NCI-H2171 treated with DMSO at 0.1 percent for 48 hours (cell line): ENCODE results near the gene KLHDC4.
"Not testable (repeated sequence)": the region's sequence is repeated elsewhere in the genome, so short reads cannot be mapped to it uniquely, and the experiment has no call there.

Experiments used
- DNase-seq: peaks from one replicate; lab custom pipeline; 2025; lab: John Stamatoyannopoulos, UW

Gene KLHDC4

GRCh38 chr16:87684106-87684677 lies 81.6 kb downstream of the KLHDC4 start:
- no peak for DNase-seq

DNA sequence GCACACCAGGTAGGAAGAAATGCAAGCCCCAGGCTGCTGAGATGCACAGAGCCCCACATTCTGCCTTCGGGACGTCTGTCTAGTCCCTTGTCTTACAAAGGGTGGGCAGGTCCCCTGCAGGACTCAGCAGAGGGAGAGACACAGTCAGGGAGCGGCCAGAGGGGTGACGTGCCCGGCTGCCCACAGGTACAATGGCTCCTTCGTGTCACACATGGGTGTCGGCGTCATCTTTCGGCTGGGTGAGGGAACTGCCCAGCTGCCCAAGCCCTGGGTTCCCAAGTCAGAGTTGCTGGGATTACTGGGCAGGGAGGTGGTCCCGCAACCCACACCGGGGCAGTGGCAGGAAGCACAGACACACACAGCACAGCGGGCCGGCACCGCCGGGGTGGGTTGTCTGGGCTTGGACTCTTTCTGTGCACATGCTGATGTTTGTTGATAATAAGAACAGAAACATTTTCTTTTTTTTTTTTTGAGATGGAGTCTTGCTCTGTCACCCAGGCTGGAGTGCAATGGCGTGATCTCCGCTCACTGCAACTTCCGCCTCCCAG lies 82.9 kb downstream of the KLHDC4 start:
- DNase-seq = no peak

DNA sequence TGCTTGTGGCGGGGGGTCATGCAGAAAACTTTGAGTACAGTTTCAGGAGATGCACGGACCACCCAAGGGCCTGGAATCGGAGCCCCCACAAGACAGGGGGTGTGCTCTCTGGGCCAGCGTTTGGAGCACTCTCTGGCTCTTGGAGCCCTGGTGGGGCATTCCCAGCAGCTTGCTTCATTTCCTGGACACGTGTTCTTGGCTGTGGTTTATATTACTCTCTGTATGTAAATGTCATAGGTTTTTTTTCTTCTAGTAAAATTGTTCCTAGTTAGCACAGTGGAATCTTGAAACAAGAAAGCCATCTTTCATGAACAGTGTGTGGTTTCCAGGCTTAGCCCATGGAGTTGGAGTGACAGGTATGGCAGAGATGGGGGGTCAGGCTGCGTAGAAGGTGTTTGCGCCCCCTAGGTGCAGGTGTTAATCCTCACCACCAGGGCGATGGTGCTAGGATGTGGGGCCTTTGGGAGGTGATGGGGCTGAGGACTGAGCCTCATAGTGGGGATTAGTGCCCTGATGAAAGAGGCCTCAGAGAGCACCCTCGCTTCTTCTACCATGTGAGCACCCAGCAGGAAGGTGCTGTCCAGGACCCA lies 83.7 kb downstream of the KLHDC4 start:
- DNase-seq = no peak

DNA sequence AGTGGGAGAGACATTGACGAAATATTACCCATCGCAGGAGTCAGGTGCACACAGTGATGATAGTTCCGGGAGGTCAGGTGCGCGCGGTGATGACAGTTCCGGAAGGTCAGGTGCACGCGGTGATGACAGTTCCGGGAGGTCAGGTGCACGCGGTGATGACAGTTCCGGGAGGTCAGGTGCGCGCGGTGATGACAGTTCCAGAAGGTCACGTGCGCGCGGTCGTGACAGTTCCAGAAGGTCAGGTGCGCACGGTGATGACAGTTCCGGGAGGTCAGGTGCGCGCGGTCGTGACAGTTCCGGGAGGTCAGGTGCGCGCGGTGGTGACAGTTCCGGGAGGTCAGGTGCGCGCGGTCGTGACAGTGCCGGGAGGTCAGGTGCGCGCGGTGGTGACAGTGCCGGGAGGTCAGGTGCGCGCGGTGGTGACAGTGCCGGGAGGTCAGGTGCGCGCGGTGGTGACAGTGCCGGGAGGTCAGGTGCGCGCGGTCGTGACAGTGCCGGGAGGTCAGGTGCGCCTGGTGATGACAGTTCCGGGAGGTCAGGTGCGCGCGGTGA lies 84.7 kb downstream of the KLHDC4 start:
- DNase-seq = not testable (repeated sequence)

GRCh38 chr16:87680272-87680644 lies 85.5 kb downstream of the KLHDC4 start:
- DNase-seq = no peak

GRCh38 chr16:87679593-87680271 lies 86.1 kb downstream of the KLHDC4 start:
- no peak for DNase-seq

DNA sequence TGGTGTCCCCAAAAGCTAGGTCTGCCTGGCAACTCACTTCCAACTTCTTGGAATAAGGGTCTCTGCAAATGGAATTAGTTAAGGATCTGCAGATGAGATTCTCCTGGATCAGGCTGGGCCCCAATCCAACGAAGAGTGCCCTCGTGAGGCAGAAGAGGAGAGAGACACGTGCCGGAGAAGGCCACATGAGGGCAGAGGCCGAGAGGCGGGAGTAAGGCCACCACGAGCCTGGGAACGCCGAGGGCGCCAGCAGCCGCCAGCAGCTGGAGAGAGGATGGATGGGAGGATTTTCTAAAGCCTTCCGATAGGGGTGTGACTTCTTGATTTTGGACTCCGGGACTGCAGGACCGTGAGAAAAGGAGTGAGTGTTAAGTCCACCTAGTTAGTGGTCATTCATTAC lies 87.2 kb downstream of the KLHDC4 start:
- no peak for DNase-seq

- DNase-seq = no peak
Measured at GRCh38 chr16:87677830-87678229, 88.0 kb downstream of the KLHDC4 start.

GRCh38 chr16:87675111-87675719 lies 90.6 kb downstream of the KLHDC4 start:
- DNase-seq = no peak

DNA sequence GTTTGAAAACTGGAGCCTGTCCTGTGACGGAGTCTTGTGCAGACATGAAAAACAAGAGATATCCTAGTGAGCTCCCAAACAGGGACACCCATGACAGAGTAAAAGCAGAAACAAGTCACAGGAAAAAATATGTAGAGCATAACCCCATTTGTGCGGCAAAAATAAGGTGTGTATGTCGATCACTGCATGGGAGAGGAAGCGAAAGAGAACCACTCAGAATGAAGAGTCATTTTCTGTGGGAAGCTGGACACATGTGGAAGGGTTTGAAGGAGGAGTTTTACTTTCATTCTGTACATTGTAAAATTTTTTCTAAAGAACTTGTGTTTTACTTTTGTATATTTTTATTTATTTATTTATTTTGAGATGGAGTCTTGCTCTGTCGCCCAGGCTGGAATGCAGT lies 91.4 kb downstream of the KLHDC4 start:
- no peak for DNase-seq

GRCh38 chr16:87671715-87672270 lies 94.0 kb downstream of the KLHDC4 start:
- no peak for DNase-seq

- no peak for DNase-seq
Measured at GRCh38 chr16:87671221-87671620, 94.6 kb downstream of the KLHDC4 start.

DNA sequence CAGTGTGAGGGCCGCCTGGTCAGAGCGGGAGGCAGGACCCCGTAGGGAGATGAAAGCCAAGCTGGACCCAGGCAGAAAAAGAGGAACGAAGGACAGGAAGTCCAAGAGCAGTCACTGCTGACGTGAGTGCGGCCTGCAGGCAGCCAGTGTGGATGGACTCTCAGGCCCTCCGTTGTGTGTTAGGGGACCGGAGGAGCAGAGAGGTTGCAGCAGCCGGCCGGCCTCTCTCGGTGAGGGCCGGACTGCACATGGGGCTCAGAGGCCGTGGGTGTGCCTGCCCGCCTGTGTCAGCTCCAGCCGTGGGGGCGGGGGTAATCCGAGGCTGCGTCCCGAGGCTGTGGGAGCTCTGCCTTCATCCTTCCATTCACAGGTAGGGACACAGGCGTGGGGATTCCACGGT lies 96.1 kb downstream of the KLHDC4 start:
- DNase-seq = no peak

- no peak for DNase-seq
Measured at GRCh38 chr16:87667946-87668345, 97.8 kb downstream of the KLHDC4 start.

GRCh38 chr16:87667443-87667842 lies 98.3 kb downstream of the KLHDC4 start:
- DNase-seq = no peak

- no peak for DNase-seq
Measured at GRCh38 chr16:87666919-87667318, 98.9 kb downstream of the KLHDC4 start.

DNA sequence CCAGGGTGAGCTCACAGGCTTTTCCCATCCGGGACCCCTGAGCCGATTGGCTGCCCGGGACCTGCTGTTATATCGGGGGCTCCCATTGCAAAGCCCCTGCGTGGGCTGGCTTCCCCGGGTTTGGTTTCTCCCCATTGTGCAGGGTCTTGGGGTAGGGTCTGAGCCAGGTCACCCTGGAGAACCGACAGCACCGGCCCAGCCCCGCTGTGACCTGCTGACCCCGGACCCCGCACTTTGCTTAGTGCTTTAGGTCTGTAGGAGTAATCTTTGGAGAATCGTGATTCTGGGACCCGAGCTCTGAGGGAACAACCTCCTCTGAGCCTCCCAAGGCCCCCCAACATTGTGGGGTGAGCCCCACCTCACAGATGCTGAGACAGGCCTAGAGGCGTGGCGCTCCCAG lies 100.6 kb downstream of the KLHDC4 start:
- no peak for DNase-seq

- no peak for DNase-seq
Measured at GRCh38 chr16:87664792-87665191, 101.0 kb downstream of the KLHDC4 start.

DNA sequence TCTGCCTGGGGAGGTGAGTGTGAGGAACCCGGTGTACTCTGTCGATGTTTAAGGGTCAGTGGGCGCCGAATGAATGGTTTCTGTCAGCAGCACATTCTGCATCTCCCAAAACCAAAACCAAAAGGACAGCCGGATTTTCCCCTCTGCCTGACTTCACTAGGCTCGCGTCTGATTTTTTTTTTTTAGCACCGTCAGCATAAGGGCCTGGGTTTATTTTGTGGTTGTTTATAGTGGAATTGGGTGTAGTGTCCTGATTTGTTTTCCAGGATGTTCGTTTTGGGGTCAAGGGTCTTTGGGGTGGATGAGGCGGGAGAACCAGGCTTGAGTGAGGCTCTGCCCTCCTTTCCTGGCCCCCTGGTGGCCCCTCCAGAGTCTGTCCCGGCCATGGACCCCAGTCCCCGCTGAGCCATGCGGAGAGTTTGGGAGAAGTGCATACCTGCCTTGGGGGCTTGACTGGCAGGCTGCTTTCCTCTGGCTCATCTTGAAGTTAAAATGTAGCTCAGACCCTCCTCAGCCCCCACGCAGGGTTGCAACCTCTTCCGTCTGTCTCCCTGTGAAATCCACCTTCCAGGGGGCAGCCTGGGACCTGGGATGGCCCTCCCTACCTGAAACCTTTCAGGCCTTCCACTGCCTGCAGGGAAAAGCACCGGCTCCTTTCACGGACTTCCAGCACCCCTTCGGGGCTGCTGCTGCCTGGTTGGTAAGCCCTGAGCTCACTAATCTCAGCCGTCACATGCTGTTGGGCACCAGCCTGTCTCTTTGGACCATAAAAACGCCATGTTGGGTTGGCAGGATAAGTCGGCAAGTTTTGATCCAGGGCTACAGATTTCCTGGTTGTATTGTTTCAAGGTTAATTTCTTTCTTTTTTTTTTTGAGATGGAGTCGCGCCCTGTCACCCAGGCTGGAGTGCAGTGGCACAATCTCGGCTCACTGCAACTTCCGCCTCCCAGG lies 103.3 kb downstream of the KLHDC4 start:
- no peak for DNase-seq

DNA sequence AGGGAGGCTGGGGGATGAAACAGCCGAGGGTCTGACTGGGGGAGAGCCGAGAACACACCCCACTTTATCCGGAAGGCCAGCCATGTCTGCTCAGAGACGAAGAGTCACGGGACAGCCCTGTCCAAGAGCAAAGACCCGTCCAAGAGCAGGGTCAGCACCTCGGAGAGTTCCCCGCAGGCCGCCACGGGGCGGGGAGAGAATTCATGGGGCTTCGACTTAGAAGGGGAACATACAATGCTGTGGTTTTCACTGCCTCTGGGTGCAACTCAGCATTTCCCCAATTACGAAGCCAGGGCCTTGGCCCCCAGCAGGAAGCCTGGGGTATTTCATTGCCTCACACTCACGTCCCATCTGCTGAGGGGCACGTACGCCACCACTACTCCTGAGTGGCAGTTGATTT lies 104.2 kb downstream of the KLHDC4 start:
- no peak for DNase-seq

GRCh38 chr16:87658564-87659225 lies 107.1 kb downstream of the KLHDC4 start:
- DNase-seq = no peak
